Epithelial cell of esophagus (primary cell): ENCODE results near the gene BPI.

Source experiments
- DNase-seq: peaks from one replicate; pipeline ENCODE4 v3.0.0; 2010; ENCODE audit warnings: low read depth
- H3K4me3 ChIP-seq: 2 replicates; pipeline ENCODE4 v1.5.1; 2011; ENCODE audit warnings: mild to moderate bottlenecking, low read length, control low read depth
- TF ChIP-seq, protein P1 (sequence below): IDR thresholded peaks from 2 replicates; pipeline ENCODE4 v1.5.1; 2011; ENCODE audit warnings: low read depth, mild to moderate bottlenecking, low read length, control low read depth, inconsistent platforms; ENCODE audit not compliant: insufficient read depth; ENCODE audit errors: missing control alignments

The BPI gene

DNA sequence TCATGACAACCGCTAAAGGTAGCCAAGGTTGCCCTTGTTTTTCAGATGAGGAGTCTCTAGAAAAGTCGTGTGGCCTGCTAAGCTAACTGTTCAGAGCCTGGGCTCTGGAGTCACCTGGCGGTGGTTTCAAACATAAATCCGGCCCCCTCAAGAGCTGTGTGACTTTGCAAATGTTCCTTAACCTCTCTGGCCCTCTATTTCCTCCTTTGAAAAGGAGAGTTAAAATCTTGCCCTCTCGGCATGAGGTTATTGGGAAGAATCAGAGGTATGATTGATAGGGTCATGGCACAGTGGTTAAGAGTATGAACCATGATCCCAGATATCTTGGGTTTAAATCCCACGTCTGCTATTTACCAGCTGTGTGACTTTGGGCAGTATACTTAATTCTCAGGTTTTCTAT, 36.7 kb downstream of the BPI start:
- TF ChIP-seq, protein P1, sequence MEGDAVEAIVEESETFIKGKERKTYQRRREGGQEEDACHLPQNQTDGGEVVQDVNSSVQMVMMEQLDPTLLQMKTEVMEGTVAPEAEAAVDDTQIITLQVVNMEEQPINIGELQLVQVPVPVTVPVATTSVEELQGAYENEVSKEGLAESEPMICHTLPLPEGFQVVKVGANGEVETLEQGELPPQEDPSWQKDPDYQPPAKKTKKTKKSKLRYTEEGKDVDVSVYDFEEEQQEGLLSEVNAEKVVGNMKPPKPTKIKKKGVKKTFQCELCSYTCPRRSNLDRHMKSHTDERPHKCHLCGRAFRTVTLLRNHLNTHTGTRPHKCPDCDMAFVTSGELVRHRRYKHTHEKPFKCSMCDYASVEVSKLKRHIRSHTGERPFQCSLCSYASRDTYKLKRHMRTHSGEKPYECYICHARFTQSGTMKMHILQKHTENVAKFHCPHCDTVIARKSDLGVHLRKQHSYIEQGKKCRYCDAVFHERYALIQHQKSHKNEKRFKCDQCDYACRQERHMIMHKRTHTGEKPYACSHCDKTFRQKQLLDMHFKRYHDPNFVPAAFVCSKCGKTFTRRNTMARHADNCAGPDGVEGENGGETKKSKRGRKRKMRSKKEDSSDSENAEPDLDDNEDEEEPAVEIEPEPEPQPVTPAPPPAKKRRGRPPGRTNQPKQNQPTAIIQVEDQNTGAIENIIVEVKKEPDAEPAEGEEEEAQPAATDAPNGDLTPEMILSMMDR, result no peak
- DNase-seq, result no peak
- H3K4me3 ChIP-seq, result no peak overlapping the region

- TF ChIP-seq, protein P1, result no peak
- H3K4me3 ChIP-seq, result no peak overlapping the region
- DNase-seq, result no peak
Observed at GRCh38 chr20:38342216-38342615, 38.3 kb downstream of the BPI start.

DNA sequence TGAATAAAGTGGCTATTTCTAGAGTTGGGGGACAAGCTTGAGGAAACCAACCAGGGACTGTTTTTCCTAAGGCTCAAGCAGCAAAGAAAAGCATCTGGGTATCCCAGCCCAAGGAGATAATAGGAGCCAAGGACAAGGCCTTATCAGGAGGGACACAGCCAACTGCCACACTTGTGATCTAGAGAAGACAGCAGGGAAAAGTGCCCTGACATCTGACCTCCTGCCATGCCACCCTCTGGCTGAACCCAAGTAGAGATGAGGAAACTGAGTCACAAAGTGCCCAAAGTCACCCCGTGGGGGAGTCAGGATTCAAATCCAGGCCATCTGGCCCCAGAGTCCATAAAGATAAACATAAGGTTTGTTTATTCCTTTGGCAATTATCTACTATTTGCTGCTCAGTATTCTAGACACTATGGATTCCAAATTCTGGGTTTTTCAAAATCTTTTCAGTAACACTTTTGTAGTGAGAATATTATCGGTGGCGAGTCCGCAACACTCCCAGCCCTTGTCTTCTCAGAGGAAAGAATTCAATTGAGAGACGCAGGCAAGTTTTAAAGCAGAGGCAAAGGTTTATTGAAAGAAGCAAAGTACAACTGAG, 38.9 kb downstream of the BPI start:
- TF ChIP-seq, protein P1, result no peak
- no peak overlapping the region for H3K4me3 ChIP-seq
- no peak for DNase-seq

DNA sequence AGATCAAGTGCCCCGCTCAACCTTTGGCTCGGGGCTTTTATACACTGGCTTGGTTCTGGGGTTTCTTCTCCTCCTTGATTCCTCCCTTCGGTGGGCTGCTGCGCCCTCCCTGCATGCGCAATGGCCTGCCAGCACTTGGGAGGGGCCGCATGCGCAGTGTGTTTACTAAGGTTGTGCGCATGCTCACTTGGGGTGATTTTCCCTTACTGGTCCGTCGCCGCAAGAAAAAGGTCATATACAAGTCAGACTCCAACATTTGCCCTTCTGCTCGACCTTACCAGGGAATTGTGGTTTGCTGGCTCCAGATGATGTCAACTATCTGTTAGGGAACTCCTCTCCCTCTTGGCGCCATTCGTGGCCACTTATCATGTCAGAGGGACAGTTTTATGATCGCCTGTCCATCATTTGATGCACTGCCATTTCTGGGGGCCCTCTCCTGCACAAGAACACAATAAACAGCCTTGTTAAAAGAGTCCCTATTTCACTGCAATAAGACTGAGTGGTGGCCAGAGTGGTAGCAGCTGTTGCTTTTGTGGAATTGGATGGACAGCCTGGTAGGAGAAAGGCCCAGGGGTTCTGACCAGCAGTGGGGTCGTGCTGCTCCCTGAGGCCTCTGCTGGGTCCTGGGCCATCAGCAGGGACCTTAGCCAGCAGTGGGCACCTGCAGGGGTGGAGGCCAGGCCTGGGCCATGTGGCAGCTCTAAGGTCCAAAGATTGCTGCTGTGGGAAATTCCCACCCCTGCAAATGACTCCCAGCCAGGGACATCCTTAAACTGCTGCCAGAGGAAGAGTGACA, 39.6 kb downstream of the BPI start:
- TF ChIP-seq, protein P1, result no peak
- DNase-seq, result peak; percentile 11
- H3K4me3 ChIP-seq, result no peak overlapping the region

DNA sequence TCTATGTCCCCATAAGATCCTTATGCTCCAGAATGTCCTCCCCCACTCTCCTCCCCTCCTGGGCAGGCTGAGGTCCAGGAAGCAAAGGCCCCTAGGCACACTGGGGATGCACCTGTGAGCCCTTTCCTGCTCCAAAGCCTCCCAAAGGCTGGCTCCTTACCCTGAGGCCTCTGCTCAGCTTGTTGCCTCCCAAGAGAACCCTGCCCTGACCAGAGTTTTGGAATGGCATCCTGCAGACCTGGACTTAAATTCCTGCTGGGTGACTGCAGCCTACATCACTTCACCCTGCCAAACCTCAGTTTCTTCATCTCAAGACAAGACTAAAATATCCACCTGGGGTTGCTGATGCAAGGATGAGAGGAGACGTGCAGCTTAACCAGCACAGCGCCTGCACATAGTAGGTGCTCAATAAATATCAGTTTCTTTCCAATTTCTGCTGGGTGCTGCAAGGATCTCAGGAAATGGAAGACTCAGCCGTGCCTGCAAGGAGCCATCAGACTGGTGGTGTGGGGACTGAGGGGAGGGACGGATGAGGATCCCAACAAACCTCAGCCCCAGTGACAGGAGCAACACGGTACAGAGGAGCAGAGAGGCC, 40.2 kb downstream of the BPI start:
- TF ChIP-seq, protein P1, result no peak
- no peak for DNase-seq
- no peak overlapping the region for H3K4me3 ChIP-seq

DNA sequence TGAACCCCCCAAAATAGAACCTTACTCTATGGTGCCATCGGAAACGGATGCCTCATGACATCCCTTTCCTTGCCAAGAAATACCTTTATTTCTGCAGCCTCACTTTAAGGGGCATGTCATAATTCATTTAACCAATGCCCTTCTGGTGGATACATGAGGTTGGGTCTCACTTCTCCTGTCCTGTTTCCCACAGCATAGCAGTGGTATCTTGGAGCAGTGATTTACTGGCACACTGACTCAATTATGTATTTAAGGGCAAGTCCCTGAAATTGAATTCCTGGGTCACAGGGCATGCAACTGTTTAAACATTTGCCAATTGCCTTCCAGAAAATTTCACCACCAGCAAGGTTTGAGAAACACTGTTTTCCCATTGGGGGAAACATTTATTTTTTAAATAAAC, 41.7 kb downstream of the BPI start:
- no peak overlapping the region for H3K4me3 ChIP-seq
- DNase-seq, result no peak
- TF ChIP-seq, protein P1, result no peak

- TF ChIP-seq, protein P1, result no peak
- H3K4me3 ChIP-seq, result no peak within 1 kb of the TSS
- DNase-seq, result no peak
Observed at GRCh38 chr20:38346247-38346651, 42.3 kb downstream of the BPI start, which contains the start of gene LBP. Gene LBP (plus strand): TSS chr20:38346482. CDS start chr20:38346517, 35 bp downstream.
